B cell (primary cell): ENCODE measurements around the gene CDKN2AIPNL. TPM values are rescaled to one million over a fixed set of nuclear protein-coding genes. Genes with fewer than 3 reads are reported as not detected.

ENCODE experiments used
- ATAC-seq: fragments of 200-7000 bp; cut with Tn5 transposase; one replicate; pipeline ENCODE4 v1.10.0; 2021; ENCODE audit warnings: low read depth, mild to moderate bottlenecking, moderate number of reproducible peaks, moderate library complexity
- CTCF ChIA-PET: fragments of 350-600 bp; sonication (Branson Sonifier 250); formaldehyde crosslinking; loops from one replicate; lab custom pipeline; 2021; ENCODE audit warnings: antibody characterized with exemption, inconsistent platforms; lab: Charles Lee
- POLR2A ChIA-PET: fragments of 350-600 bp; sonication (Branson Sonifier 250); formaldehyde crosslinking; loops from one replicate; lab custom pipeline; 2021; ENCODE audit warnings: antibody characterized with exemption; lab: Charles Lee
- DNase-seq: peaks from one replicate; pipeline ENCODE4 v3.0.0; 2013
- H2AFZ ChIP-seq: 2 replicates; pipeline ENCODE4 v1.6.1; 2012; ENCODE audit warnings: mild to moderate bottlenecking, low read depth, low read length; ENCODE audit not compliant: insufficient read depth, poor library complexity, severe bottlenecking
- H3K27ac ChIP-seq, 2 donors: 1 replicate in 1 of 2; 2 replicates in 1 of 2; pipeline ENCODE4 v1.5.1; 2012 to 2013; ENCODE audit warnings: low read length in 2 of 2, mild to moderate bottlenecking in 2 of 2, moderate library complexity in 1 of 2
- H3K27me3 ChIP-seq, 4 experiments: fragments of 200-600 bp in 1 of 4; sonication (generic) in 1 of 4; replicated peaks in 1 of 4; 1 replicate in 2 of 4; 2 replicates in 2 of 4; pipeline versions ENCODE4 v1.6.1 to v1.7.0; 2013 to 2016; ENCODE audit warnings: low read length in 3 of 4, mild to moderate bottlenecking in 2 of 4, mixed read lengths in 1 of 4, moderate library complexity in 1 of 4; ENCODE audit not compliant: insufficient read depth in 4 of 4, control insufficient read depth in 3 of 4; ENCODE audit errors: control extremely low read depth in 1 of 4
- H3K36me3 ChIP-seq, 2 experiments: replicated peaks in 1 of 2; 1 replicate in 1 of 2; 2 replicates in 1 of 2; pipeline versions ENCODE4 v1.6.1 to v1.7.1; 2013; ENCODE audit warnings: low read length in 1 of 2; ENCODE audit not compliant: insufficient read depth in 2 of 2, control insufficient read depth in 1 of 2; ENCODE audit errors: control extremely low read depth in 1 of 2, extremely low read depth in 1 of 2
- H3K4me1 ChIP-seq, 2 donors: fragments of 200-600 bp in 1 of 2; sonication (generic) in 1 of 2; 1 replicate in 1 of 2; 2 replicates in 1 of 2; pipeline versions ENCODE4 v1.5.1 to v1.6.1; 2013 to 2017; ENCODE audit warnings: low read length in 2 of 2; ENCODE audit not compliant: control insufficient read depth in 2 of 2, insufficient read depth in 2 of 2
- H3K4me2 ChIP-seq: replicated peaks from 2 replicates; pipeline ENCODE3; 2012; ENCODE audit warnings: mild to moderate bottlenecking, low read depth, low read length; ENCODE audit not compliant: poor library complexity, severe bottlenecking
- H3K4me3 ChIP-seq, 5 experiments: fragments of 200-600 bp in 1 of 5; sonication (generic) in 1 of 5; 1 replicate in 3 of 5; 2 replicates in 2 of 5; pipeline versions ENCODE4 v1.5.1 to v1.7.0; 2011 to 2016; ENCODE audit warnings: low read length in 4 of 5, mild to moderate bottlenecking in 4 of 5, low read depth in 2 of 5, control low read depth in 1 of 5, moderate library complexity in 1 of 5; ENCODE audit not compliant: insufficient read depth in 1 of 5; ENCODE audit errors: control extremely low read depth in 1 of 5, extremely low read depth in 1 of 5
- H3K79me2 ChIP-seq: fragments of 200-600 bp; sonication (generic); one replicate; pipeline ENCODE4 v1.6.0; 2016; ENCODE audit warnings: low read length; ENCODE audit not compliant: control insufficient read depth, insufficient read depth
- H3K9ac ChIP-seq: fragments of 200-600 bp; sonication (generic); 2 replicates; pipeline ENCODE4 v1.6.1; 2017; ENCODE audit warnings: mild to moderate bottlenecking, low read length, moderate library complexity
- H3K9me3 ChIP-seq, 3 donors: one replicate each; pipeline versions ENCODE4 v1.6.1 to v1.7.1; 2013; ENCODE audit warnings: low read length in 2 of 3; ENCODE audit not compliant: control insufficient read depth in 2 of 3, insufficient read depth in 1 of 3; ENCODE audit errors: control extremely low read depth in 1 of 3
- H4K20me1 ChIP-seq: 2 replicates; pipeline ENCODE4 v1.6.0; 2012; ENCODE audit warnings: mild to moderate bottlenecking, low read length; ENCODE audit not compliant: insufficient read depth, control insufficient read depth, poor library complexity, severe bottlenecking
- H3K27ac Mint-ChIP-seq: one replicate; pipeline ENCODE4 v1.8.0; 2021; ENCODE audit warnings: mixed read lengths
- H3K27me3 Mint-ChIP-seq: one replicate; pipeline ENCODE4 v1.8.0; 2021; ENCODE audit warnings: mixed read lengths
- H3K4me1 Mint-ChIP-seq: one replicate; pipeline ENCODE4 v1.8.0; 2021; ENCODE audit warnings: mixed read lengths
- H3K4me3 Mint-ChIP-seq: one replicate; pipeline ENCODE4 v1.8.0; 2021; ENCODE audit warnings: mixed read lengths
- H3K9me3 Mint-ChIP-seq: one replicate; pipeline ENCODE4 v1.8.0; 2022; ENCODE audit warnings: mixed read lengths; ENCODE audit not compliant: insufficient read depth
- EZH2 ChIP-seq: IDR thresholded peaks from 2 replicates; pipeline ENCODE4 v1.6.1; 2012; ENCODE audit warnings: borderline replicate concordance, low read depth, mild to moderate bottlenecking, moderate library complexity, low read length; ENCODE audit not compliant: insufficient read depth, poor library complexity, severe bottlenecking
- WGBS: methylation state at CpG from one replicate; pipeline ENCODE4 v1.1.5; 2013; ENCODE audit warnings: missing lambda C conversion rate; ENCODE audit not compliant: insufficient coverage; 5-methylcytosine and 5-hydroxymethylcytosine counted together
- intact Hi-C: fragments of 100-400 bp; cut with micrococcal nuclease; formaldehyde crosslinking; loops from one replicate; pipeline ENCODE4 v1.10.0; 2022
- polyA plus RNA-seq: library from polyadenylated mRNA; depleted of rRNA; stranded (reverse); fragments of >200 nt; gene quantifications from 2 replicates; pipeline ENCODE4 v1.2.3, GENCODE V29; 2012
- total RNA-seq, 2 donors: library from RNA; stranded (reverse); fragments of 120-200 nt in 1 of 2; gene quantifications; 1 replicate in 1 of 2; 2 replicates in 1 of 2; pipeline versions ENCODE4 v1.2.3 to v1.2.4, GENCODE V29; 2013 to 2022
- TF ChIP-seq, protein P1 (sequence below): fragments of 200-600 bp; IDR thresholded peaks from one replicate; pipeline ENCODE4 v1.8.0; 2022; ENCODE audit warnings: antibody characterized with exemption, mild to moderate bottlenecking

The CDKN2AIPNL gene
- total and polyA plus RNA-seq, 2 donors (not counting 1 experiment from before 2014, with no cell fraction given): 11.2 to 17.2 TPM

GRCh38 chr5:134432677-134433359, 21.1 kb upstream of the CDKN2AIPNL start:
- no peak for ATAC-seq

GRCh38 chr5:134432174-134432573, 20.5 kb upstream of the CDKN2AIPNL start:
- no peak for DNase-seq
- H3K4me3 Mint-ChIP-seq: no peak overlapping the region
- intact Hi-C loops: no loop called here
- H3K27ac ChIP-seq: no peak overlapping the region
- no peak overlapping the region for H3K4me2 ChIP-seq
- H3K79me2 ChIP-seq: no peaks in the 10 kb centered on the region
- H3K27me3 Mint-ChIP-seq: no peaks in the 10 kb centered on the region
- H4K20me1 ChIP-seq: no peaks in the 10 kb centered on the region
- WGBS: no CpG with 5 or more reads among the region's 4 CpGs
- no peak overlapping the region for H3K9ac ChIP-seq
- no peak for ATAC-seq
- H3K27ac Mint-ChIP-seq: no peak overlapping the region
- H3K4me1 Mint-ChIP-seq: peaks cover 13% of the 10 kb centered on the region
- ChIA-PET CTCF (interaction anchor here (1.0 kb wide), 1 partner anchor 15 kb away, joined by 4 read pairs; no protein-coding TSS in a partner anchor), POLR2A (interaction anchor here (0.7 kb wide), 1 partner anchor 14 kb away, joined by 4 read pairs; no protein-coding TSS in a partner anchor)
- H3K4me3 ChIP-seq: no peak overlapping the region
- no peak overlapping the region for H2AFZ ChIP-seq
- no peaks in the 10 kb centered on the region for H3K27me3 ChIP-seq
- H3K9me3 Mint-ChIP-seq: no peaks in the 10 kb centered on the region
- peaks cover 0 to 3% (median 0%) of the 10 kb centered on the region in 3 donors for H3K9me3 ChIP-seq
- TF ChIP-seq EZH2: no peak
- TF ChIP-seq, protein P1, sequence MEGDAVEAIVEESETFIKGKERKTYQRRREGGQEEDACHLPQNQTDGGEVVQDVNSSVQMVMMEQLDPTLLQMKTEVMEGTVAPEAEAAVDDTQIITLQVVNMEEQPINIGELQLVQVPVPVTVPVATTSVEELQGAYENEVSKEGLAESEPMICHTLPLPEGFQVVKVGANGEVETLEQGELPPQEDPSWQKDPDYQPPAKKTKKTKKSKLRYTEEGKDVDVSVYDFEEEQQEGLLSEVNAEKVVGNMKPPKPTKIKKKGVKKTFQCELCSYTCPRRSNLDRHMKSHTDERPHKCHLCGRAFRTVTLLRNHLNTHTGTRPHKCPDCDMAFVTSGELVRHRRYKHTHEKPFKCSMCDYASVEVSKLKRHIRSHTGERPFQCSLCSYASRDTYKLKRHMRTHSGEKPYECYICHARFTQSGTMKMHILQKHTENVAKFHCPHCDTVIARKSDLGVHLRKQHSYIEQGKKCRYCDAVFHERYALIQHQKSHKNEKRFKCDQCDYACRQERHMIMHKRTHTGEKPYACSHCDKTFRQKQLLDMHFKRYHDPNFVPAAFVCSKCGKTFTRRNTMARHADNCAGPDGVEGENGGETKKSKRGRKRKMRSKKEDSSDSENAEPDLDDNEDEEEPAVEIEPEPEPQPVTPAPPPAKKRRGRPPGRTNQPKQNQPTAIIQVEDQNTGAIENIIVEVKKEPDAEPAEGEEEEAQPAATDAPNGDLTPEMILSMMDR: no peak
- H3K36me3 ChIP-seq: no peaks in the 10 kb centered on the region
- peaks cover 10 to 11% of the 10 kb centered on the region in 2 donors for H3K4me1 ChIP-seq

More at GRCh38 chr5:134432677-134433359, 21.1 kb upstream of the CDKN2AIPNL start:
- intact Hi-C loops: no loop called here
- WGBS: 100% methylated on average over 2 of the region's 14 CpGs
- Histone ChIP-seq H2AFZ (no peak overlapping the region), H3K9ac (no peak overlapping the region), H3K27ac (no peak overlapping the region), H3K4me1 (peaks cover 12 to 17% of the 10 kb centered on the region in 2 donors), H3K79me2 (no peaks in the 10 kb centered on the region), H3K36me3 (no peaks in the 10 kb centered on the region), H3K9me3 (peaks cover 0 to 3% (median 0%) of the 10 kb centered on the region in 3 donors), H3K4me2 (no peak overlapping the region), H4K20me1 (no peaks in the 10 kb centered on the region), H3K4me3 (no peak overlapping the region), H3K27me3 (no peaks in the 10 kb centered on the region)
- POLR2A ChIA-PET: no interaction called here
- CTCF ChIA-PET: no interaction called here
- TF ChIP-seq, protein P1: no peak
- no peak overlapping the region for H3K27ac Mint-ChIP-seq
- H3K27me3 Mint-ChIP-seq: no peaks in the 10 kb centered on the region
- no peaks in the 10 kb centered on the region for H3K9me3 Mint-ChIP-seq
- H3K4me3 Mint-ChIP-seq: no peak overlapping the region
- DNase-seq: no peak
- H3K4me1 Mint-ChIP-seq: peaks cover 19% of the 10 kb centered on the region
